Neural cell (in vitro differentiated cells): ENCODE data around the gene SMIM10. TPM values are rescaled to one million over a fixed set of nuclear protein-coding genes. Genes with fewer than 3 reads are reported as not detected.

ENCODE experiments used
- H2AFZ ChIP-seq: fragments of 200-600, 300-800 bp; sonication (generic), shearing (Covaris generic); 2 replicates; pipeline ENCODE4 v1.6.0; 2014; ENCODE audit warnings: low read depth, mild to moderate bottlenecking, antibody characterized with exemption, low read length, moderate library complexity
- H3F3A ChIP-seq: fragments of 200-600 bp; shearing (Covaris generic); 2 replicates; pipeline ENCODE4 v1.6.1; 2016; ENCODE audit warnings: mild to moderate bottlenecking, moderate library complexity, mixed read lengths, antibody characterized with exemption, low read length; ENCODE audit not compliant: insufficient read depth, poor library complexity, severe bottlenecking
- H3K27ac ChIP-seq: fragments of 200-600, 300-800 bp; sonication (generic), shearing (Covaris generic); 2 replicates; pipeline ENCODE4 v1.5.1; 2014; ENCODE audit warnings: mild to moderate bottlenecking, low read length, moderate library complexity
- H3K27me3 ChIP-seq: fragments of 300-800, 200-600 bp; sonication (generic), shearing (Covaris generic); 2 replicates; pipeline ENCODE4 v1.6.0; 2014; ENCODE audit warnings: mild to moderate bottlenecking, low read depth, low read length, moderate library complexity; ENCODE audit not compliant: insufficient read depth
- H3K36me3 ChIP-seq: fragments of 300-800, 200-600 bp; sonication (generic), shearing (Covaris generic); 2 replicates; pipeline ENCODE4 v1.5.1; 2014; ENCODE audit warnings: mild to moderate bottlenecking, antibody characterized with exemption, low read length, moderate library complexity; ENCODE audit not compliant: insufficient read depth
- H3K4me2 ChIP-seq: fragments of 300-800, 200-600 bp; sonication (generic), shearing (Covaris generic); 2 replicates; pipeline ENCODE4 v1.6.0; 2014; ENCODE audit warnings: mild to moderate bottlenecking, low read length
- H3K4me3 ChIP-seq: fragments of 300-800, 200-600 bp; sonication (generic), shearing (Covaris generic); 2 replicates; pipeline ENCODE4 v1.5.1; 2014; ENCODE audit warnings: mild to moderate bottlenecking, low read length, moderate library complexity
- H3K79me2 ChIP-seq: fragments of 200-600 bp; shearing (Covaris generic); replicated peaks from 2 replicates; pipeline ENCODE4 v1.6.0; 2014; ENCODE audit warnings: mild to moderate bottlenecking, low read length, moderate library complexity; ENCODE audit not compliant: insufficient read depth
- H3K9ac ChIP-seq: fragments of 300-800, 200-600 bp; sonication (generic), shearing (Covaris generic); 2 replicates; pipeline ENCODE4 v1.6.1; 2016; ENCODE audit warnings: mild to moderate bottlenecking, low read length, mixed read lengths
- H3K9me2 ChIP-seq: fragments of 200-600 bp; shearing (Covaris generic); 2 replicates; pipeline ENCODE4 v1.6.1; 2016; ENCODE audit warnings: mild to moderate bottlenecking, low read length, mixed read lengths; ENCODE audit not compliant: insufficient read depth
- H3K9me3 ChIP-seq: fragments of 200-600, 300-800 bp; sonication (generic), shearing (Covaris generic); 2 replicates; pipeline ENCODE4 v1.6.1; 2016; ENCODE audit warnings: mild to moderate bottlenecking, mixed run types, low read length, moderate library complexity, mixed read lengths
- H4K20me1 ChIP-seq: fragments of 200-600 bp; shearing (Covaris generic); 2 replicates; pipeline ENCODE4 v1.6.1; 2016; ENCODE audit warnings: mild to moderate bottlenecking, mixed run types; ENCODE audit not compliant: insufficient read depth
- CTCF ChIP-seq: fragments of 450-650 bp; IDR thresholded peaks from 2 replicates; pipeline ENCODE4 v1.5.1; 2014; ENCODE audit warnings: antibody characterized with exemption, mild to moderate bottlenecking, moderate library complexity; ENCODE audit not compliant: poor library complexity, severe bottlenecking
- EP300 ChIP-seq: fragments of 450-650 bp; conservative IDR thresholded peaks from 2 replicates; pipeline ENCODE4 v1.6.1; 2014; ENCODE audit warnings: antibody characterized with exemption, mild to moderate bottlenecking, moderate library complexity; ENCODE audit not compliant: poor library complexity, severe bottlenecking
- EZH2 ChIP-seq: fragments of 200-600, 300-800 bp; shearing (Covaris generic), sonication (generic); IDR thresholded peaks from 2 replicates; pipeline ENCODE4 v1.6.1; 2014; ENCODE audit warnings: antibody characterized with exemption, low read length, borderline replicate concordance, mild to moderate bottlenecking; ENCODE audit not compliant: insufficient read depth, poor library complexity, severe bottlenecking
- MXI1 ChIP-seq: fragments of 450-650 bp; conservative IDR thresholded peaks from 2 replicates; pipeline ENCODE4 v1.6.1; 2014; ENCODE audit warnings: antibody characterized with exemption, mild to moderate bottlenecking; ENCODE audit not compliant: poor library complexity, severe bottlenecking
- POLR2AphosphoS5 ChIP-seq: IDR thresholded peaks from 2 replicates; pipeline ENCODE4 v1.6.1; 2012
- RAD21 ChIP-seq: fragments of 450-650 bp; conservative IDR thresholded peaks from 2 replicates; pipeline ENCODE4 v1.6.1; 2014; ENCODE audit warnings: antibody characterized with exemption, mild to moderate bottlenecking, moderate library complexity
- REST ChIP-seq: IDR thresholded peaks from 2 replicates; pipeline ENCODE4 v1.6.1; 2012; ENCODE audit warnings: borderline replicate concordance
- SMC3 ChIP-seq: fragments of 450-650 bp; conservative IDR thresholded peaks from 2 replicates; pipeline ENCODE4 v1.6.1; 2014; ENCODE audit warnings: antibody characterized with exemption, mild to moderate bottlenecking, moderate library complexity; ENCODE audit not compliant: poor library complexity
- TAF1 ChIP-seq: IDR thresholded peaks from 2 replicates; pipeline ENCODE4 v1.6.1; 2012; ENCODE audit warnings: low read depth
- polyA plus RNA-seq: library from polyadenylated mRNA; depleted of rRNA; stranded (reverse); fragments of >200 nt; gene quantifications from 2 replicates; pipeline ENCODE4 v1.2.3, GENCODE V29; 2014

The SMIM10 gene
- polyA plus RNA-seq, 1 donor from 2014 or later = not detected

- no peaks in the 10 kb centered on the region for H3K9me2 ChIP-seq
- no peaks in the 10 kb centered on the region for H3K9me3 ChIP-seq
- no peaks in the 10 kb centered on the region for H3K36me3 ChIP-seq
- H3F3A ChIP-seq = no peaks in the 10 kb centered on the region
- H3K4me2 ChIP-seq = no peak overlapping the region
- H2AFZ ChIP-seq = no peak overlapping the region
- H3K79me2 ChIP-seq = no peaks in the 10 kb centered on the region
- H3K27ac ChIP-seq = no peak overlapping the region
- H3K4me3 ChIP-seq = no peak overlapping the region
- no peaks in the 10 kb centered on the region for H3K27me3 ChIP-seq
- no peak overlapping the region for H3K9ac ChIP-seq
- no peaks in the 10 kb centered on the region for H4K20me1 ChIP-seq
- TF ChIP-seq EP300 (no peak), POLR2AphosphoS5 (no peak), CTCF (no peak), RAD21 (no peak), EZH2 (no peak), MXI1 (no peak), REST (no peak), TAF1 (no peak), SMC3 (no peak)
These were observed 15.4 kb downstream of the SMIM10 start for GRCh38 chrX:135006187-135006586.

GRCh38 chrX:135009057-135009610, 18.3 kb downstream of the SMIM10 start:
- Histone ChIP-seq H3K27ac (no peak overlapping the region), H3K9ac (no peak overlapping the region), H3K9me3 (no peaks in the 10 kb centered on the region), H3K27me3 (no peaks in the 10 kb centered on the region), H3K79me2 (no peaks in the 10 kb centered on the region), H3K4me3 (no peak overlapping the region), H3K36me3 (no peaks in the 10 kb centered on the region), H2AFZ (no peak overlapping the region), H4K20me1 (no peaks in the 10 kb centered on the region), H3K4me2 (no peak overlapping the region), H3K9me2 (no peaks in the 10 kb centered on the region), H3F3A (no peaks in the 10 kb centered on the region)
- no peak for TF ChIP-seq EZH2

- Histone ChIP-seq H3K9me2 (no peaks in the 10 kb centered on the region), H3K79me2 (no peaks in the 10 kb centered on the region), H3K36me3 (no peaks in the 10 kb centered on the region), H3K4me2 (no peak overlapping the region), H3K9ac (no peak overlapping the region), H3K4me3 (no peak overlapping the region), H3K27ac (no peak overlapping the region), H3F3A (no peaks in the 10 kb centered on the region), H3K9me3 (no peaks in the 10 kb centered on the region), H3K27me3 (no peaks in the 10 kb centered on the region), H4K20me1 (no peaks in the 10 kb centered on the region), H2AFZ (no peak overlapping the region)
- TF ChIP-seq EZH2 (no peak), SMC3 (no peak), TAF1 (no peak), CTCF (no peak), EP300 (no peak), REST (no peak)
These were observed 19.0 kb downstream of the SMIM10 start for GRCh38 chrX:135009838-135010237.
